NCI-H345 treated with DMSO at 0.1 percent for 48 hours (cell line): ENCODE data around the gene CALB2.
"Not testable (repeated sequence)": the region's sequence is repeated elsewhere in the genome, so short reads cannot be mapped to it uniquely, and the experiment has no call there.

ENCODE experiments used
- DNase-seq: peaks from one replicate; lab custom pipeline; 2025; ENCODE audit not compliant: unreplicated experiment; lab: John Stamatoyannopoulos, UW

Gene CALB2

GRCh38 chr16:71358464-71358998, at the start of gene CALB2:
Gene CALB2, plus strand, starts transcription at chr16:71358723. Its CDS starts 70 bp downstream, at chr16:71358793.
- peak; percentile 28 for DNase-seq

- DNase-seq, result peak; percentile 6
These were observed 46.9 kb upstream of the CALB2 start for GRCh38 chr16:71311553-71312158.

GRCh38 chr16:71313591-71313990, 44.9 kb upstream of the CALB2 start:
- DNase-seq, result not testable (repeated sequence)

GRCh38 chr16:71315269-71315668, 43.3 kb upstream of the CALB2 start:
- no peak for DNase-seq

- no peak for DNase-seq
These were observed 38.5 kb upstream of the CALB2 start for GRCh38 chr16:71319999-71320398.

GRCh38 chr16:71327720-71328119, 30.8 kb upstream of the CALB2 start:
- DNase-seq, result no peak

GRCh38 chr16:71328151-71328550, 30.4 kb upstream of the CALB2 start:
- DNase-seq, result no peak

- no peak for DNase-seq
These were observed 20.9 kb upstream of the CALB2 start for GRCh38 chr16:71337631-71338030.

- DNase-seq, result no peak
These were observed 20.3 kb upstream of the CALB2 start for GRCh38 chr16:71338193-71338592.

- no peak for DNase-seq
These were observed 19.9 kb upstream of the CALB2 start for GRCh38 chr16:71338632-71339031.

- no peak for DNase-seq
These were observed 19.0 kb upstream of the CALB2 start for GRCh38 chr16:71339236-71340171.

GRCh38 chr16:71340406-71340805, 18.1 kb upstream of the CALB2 start:
- no peak for DNase-seq

GRCh38 chr16:71341881-71342280, 16.6 kb upstream of the CALB2 start:
- no peak for DNase-seq

GRCh38 chr16:71343078-71343477, 15.4 kb upstream of the CALB2 start:
- no peak for DNase-seq

- peak; percentile 24 for DNase-seq
These were observed 14.1 kb upstream of the CALB2 start for GRCh38 chr16:71344315-71344905.

GRCh38 chr16:71345031-71345430, 13.5 kb upstream of the CALB2 start:
- no peak for DNase-seq

- DNase-seq, result no peak
These were observed 11.4 kb upstream of the CALB2 start for GRCh38 chr16:71347146-71347545.

- no peak for DNase-seq
These were observed 10.0 kb upstream of the CALB2 start for GRCh38 chr16:71348262-71349085.

- DNase-seq, result no peak
These were observed 7.5 kb upstream of the CALB2 start for GRCh38 chr16:71350821-71351557.

GRCh38 chr16:71351558-71351901, 7.0 kb upstream of the CALB2 start:
- no peak for DNase-seq
